Ascending aorta (tissue), 2 donors: ENCODE results near the gene STARD13. TPM values are rescaled to one million over a fixed set of nuclear protein-coding genes. Genes with fewer than 3 reads are reported as not detected.

Experiments
- DNase-seq, 2 donors: peaks; one replicate each; pipeline ENCODE4 v3.0.0-alpha.2; 2019; ENCODE audit warnings: low spot score in 2 of 2
- H3K27ac ChIP-seq, 2 donors: fragments of 200-600 bp; sonication (generic); one replicate each; pipeline ENCODE4 v1.5.1; 2016 to 2017; ENCODE audit warnings: mild to moderate bottlenecking in 1 of 2
- H3K27me3 ChIP-seq: fragments of 200-600 bp; sonication (generic); one replicate; pipeline ENCODE4 v1.5.1; 2017
- H3K36me3 ChIP-seq, 2 donors: fragments of 200-600 bp; sonication (generic); one replicate each; pipeline ENCODE4 v1.5.1; 2016
- H3K4me1 ChIP-seq, 2 donors: fragments of 200-600 bp; sonication (generic); one replicate each; pipeline ENCODE4 v1.5.1; 2016 to 2017; ENCODE audit warnings: mild to moderate bottlenecking in 1 of 2
- H3K4me3 ChIP-seq, 2 donors: fragments of 200-600 bp; sonication (generic); one replicate each; pipeline ENCODE4 v1.5.1; 2016 to 2017; ENCODE audit warnings: mild to moderate bottlenecking in 1 of 2
- H3K9me3 ChIP-seq, 2 donors: fragments of 200-600 bp; sonication (generic); one replicate each; pipeline ENCODE4 v1.5.1; 2016
- CTCF ChIP-seq, 3 experiments: fragments of 200-600 bp in 2 of 3; fragments of 450-650 bp in 1 of 3; sonication (generic) in 2 of 3; IDR thresholded peaks; one replicate each; pipeline ENCODE4 v1.5.1; 2016 to 2019; ENCODE audit warnings: antibody characterized with exemption in 3 of 3, mild to moderate bottlenecking in 1 of 3, moderate library complexity in 1 of 3
- intact Hi-C: fragments of 100-400 bp; cut with DNase I; formaldehyde crosslinking; loops from one replicate; pipeline ENCODE4 v1.15.1; 2023
- total RNA-seq: library from RNA; depleted of rRNA; stranded (reverse); fragments of >200 nt; gene quantifications from one replicate; pipeline ENCODE4 v1.1.0, GENCODE V29; 2016

STARD13 gene
- total RNA-seq, 1 donor from 2014 or later: 34.6 TPM

GRCh38 chr13:33276570-33276969 lies 9.0 kb downstream of the STARD13 start:
- Histone ChIP-seq H3K27ac (no peak overlapping the region), H3K27me3 (no peaks in the 10 kb centered on the region), H3K9me3 (no peaks in the 10 kb centered on the region), H3K4me1 (peaks cover 8 to 35% of the 10 kb centered on the region in 2 donors), H3K4me3 (no peak overlapping the region), H3K36me3 (no peaks in the 10 kb centered on the region)
- no peak for DNase-seq
- intact Hi-C loops: no loop called here
- no peak for TF ChIP-seq CTCF (IDR thresholded peaks at IDR 0.05)

GRCh38 chr13:33275916-33276315 lies 9.6 kb downstream of the STARD13 start:
- Histone ChIP-seq H3K27me3 (no peaks in the 10 kb centered on the region), H3K4me3 (no peak overlapping the region), H3K36me3 (no peaks in the 10 kb centered on the region), H3K4me1 (peaks cover 13 to 40% of the 10 kb centered on the region in 2 donors), H3K27ac (peak overlapping the region in 1 of 2 donors; percentile 15), H3K9me3 (no peaks in the 10 kb centered on the region)
- DNase-seq: no peak
- intact Hi-C loops: no loop called here
- TF ChIP-seq CTCF (IDR thresholded peaks at IDR 0.05): no peak

- peaks cover 7 to 33% of the 10 kb centered on the region in 2 donors for H3K4me1 ChIP-seq
- DNase-seq: no peak
- no peaks in the 10 kb centered on the region for H3K36me3 ChIP-seq
- H3K4me3 ChIP-seq: no peak overlapping the region
- no peaks in the 10 kb centered on the region for H3K9me3 ChIP-seq
- no peak overlapping the region for H3K27ac ChIP-seq
- intact Hi-C loops: no loop called here
- H3K27me3 ChIP-seq: no peaks in the 10 kb centered on the region
- no peak for TF ChIP-seq CTCF (IDR thresholded peaks at IDR 0.05)
Measured at GRCh38 chr13:33274264-33274663, 11.3 kb downstream of the STARD13 start.

- intact Hi-C loops: no loop called here
- TF ChIP-seq CTCF (IDR thresholded peaks at IDR 0.05): no peak
- no peak for DNase-seq
- Histone ChIP-seq H3K4me3 (no peak overlapping the region), H3K9me3 (no peaks in the 10 kb centered on the region), H3K27me3 (no peaks in the 10 kb centered on the region), H3K4me1 (peaks cover 7 to 26% of the 10 kb centered on the region in 2 donors), H3K27ac (no peak overlapping the region), H3K36me3 (no peaks in the 10 kb centered on the region)
Measured at GRCh38 chr13:33272531-33273124, 12.9 kb downstream of the STARD13 start.

GRCh38 chr13:33271759-33272158 lies 13.8 kb downstream of the STARD13 start:
- no peak overlapping the region for H3K4me3 ChIP-seq
- H3K27me3 ChIP-seq: no peaks in the 10 kb centered on the region
- H3K9me3 ChIP-seq: no peaks in the 10 kb centered on the region
- TF ChIP-seq CTCF (IDR thresholded peaks at IDR 0.05): no peak
- no peak for DNase-seq
- no peaks in the 10 kb centered on the region for H3K36me3 ChIP-seq
- intact Hi-C loops: no loop called here
- H3K4me1 ChIP-seq: peaks cover 7 to 24% of the 10 kb centered on the region in 2 donors
- H3K27ac ChIP-seq: peak overlapping the region in 1 of 2 donors; percentile 35
